NB4 (cell line): ENCODE results near the gene IL16.

Experiments
- DNase-seq: peaks from one replicate; pipeline ENCODE4 v3.0.0; 2010; ENCODE audit warnings: low read depth
- H3K4me3 ChIP-seq: one replicate; pipeline ENCODE4 v1.5.1; 2011; ENCODE audit warnings: mild to moderate bottlenecking, low read depth, low read length, moderate library complexity
- MYC ChIP-seq: IDR thresholded peaks from 2 replicates; pipeline ENCODE4 v1.6.1; 2011; ENCODE audit warnings: low read depth, low read length
- POLR2A ChIP-seq: IDR thresholded peaks from 2 replicates; pipeline ENCODE4 v1.6.1; 2011; ENCODE audit warnings: mild to moderate bottlenecking; ENCODE audit not compliant: insufficient read length; ENCODE audit errors: extremely low read depth
- TF ChIP-seq, protein P1 (sequence below): IDR thresholded peaks from one replicate; pipeline ENCODE4 v1.5.1; 2012; ENCODE audit warnings: low read depth, low read length
- TF ChIP-seq, protein P2 (sequence below): IDR thresholded peaks from 2 replicates; pipeline ENCODE4 v1.6.1; 2011; ENCODE audit warnings: low read depth, low read length

The IL16 gene

DNA sequence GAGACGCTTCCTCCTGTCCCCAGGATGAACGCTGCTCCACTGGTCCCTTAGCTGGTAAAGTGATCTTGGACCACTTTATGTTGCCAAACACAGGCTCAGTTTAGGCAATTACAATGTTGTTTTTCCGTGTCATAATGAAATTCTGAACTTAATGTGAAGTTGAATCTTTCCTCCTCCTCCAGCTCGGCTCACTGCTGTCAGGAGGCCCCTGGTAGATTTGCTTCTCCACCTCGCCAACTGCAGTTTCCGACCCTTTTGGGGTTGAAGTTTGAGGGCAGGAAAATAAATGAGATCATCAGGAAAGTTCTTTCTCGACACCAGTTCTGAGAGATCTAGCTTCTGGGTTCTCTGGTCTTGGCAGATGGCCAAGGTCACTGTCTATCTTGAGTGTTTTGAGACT is 34.8 kb upstream of the IL16 start:
- DNase-seq = no peak
- TF ChIP-seq, protein P1, sequence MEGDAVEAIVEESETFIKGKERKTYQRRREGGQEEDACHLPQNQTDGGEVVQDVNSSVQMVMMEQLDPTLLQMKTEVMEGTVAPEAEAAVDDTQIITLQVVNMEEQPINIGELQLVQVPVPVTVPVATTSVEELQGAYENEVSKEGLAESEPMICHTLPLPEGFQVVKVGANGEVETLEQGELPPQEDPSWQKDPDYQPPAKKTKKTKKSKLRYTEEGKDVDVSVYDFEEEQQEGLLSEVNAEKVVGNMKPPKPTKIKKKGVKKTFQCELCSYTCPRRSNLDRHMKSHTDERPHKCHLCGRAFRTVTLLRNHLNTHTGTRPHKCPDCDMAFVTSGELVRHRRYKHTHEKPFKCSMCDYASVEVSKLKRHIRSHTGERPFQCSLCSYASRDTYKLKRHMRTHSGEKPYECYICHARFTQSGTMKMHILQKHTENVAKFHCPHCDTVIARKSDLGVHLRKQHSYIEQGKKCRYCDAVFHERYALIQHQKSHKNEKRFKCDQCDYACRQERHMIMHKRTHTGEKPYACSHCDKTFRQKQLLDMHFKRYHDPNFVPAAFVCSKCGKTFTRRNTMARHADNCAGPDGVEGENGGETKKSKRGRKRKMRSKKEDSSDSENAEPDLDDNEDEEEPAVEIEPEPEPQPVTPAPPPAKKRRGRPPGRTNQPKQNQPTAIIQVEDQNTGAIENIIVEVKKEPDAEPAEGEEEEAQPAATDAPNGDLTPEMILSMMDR = no peak
- TF ChIP-seq POLR2A (no peak), MYC (no peak)
- TF ChIP-seq, protein P2, sequence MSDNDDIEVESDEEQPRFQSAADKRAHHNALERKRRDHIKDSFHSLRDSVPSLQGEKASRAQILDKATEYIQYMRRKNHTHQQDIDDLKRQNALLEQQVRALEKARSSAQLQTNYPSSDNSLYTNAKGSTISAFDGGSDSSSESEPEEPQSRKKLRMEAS = no peak
- H3K4me3 ChIP-seq = no peak overlapping the region

GRCh38 chr15:81163961-81164800 is 32.5 kb upstream of the IL16 start:
- TF ChIP-seq POLR2A (no peak), MYC (no peak)
- TF ChIP-seq, protein P2 = no peak
- TF ChIP-seq, protein P1 = no peak
- H3K4me3 ChIP-seq = no peak overlapping the region
- DNase-seq = no peak

- no peak overlapping the region for H3K4me3 ChIP-seq
- TF ChIP-seq, protein P2 = no peak
- TF ChIP-seq, protein P1 = no peak
- TF ChIP-seq MYC (no peak), POLR2A (no peak)
- no peak for DNase-seq
Observed at GRCh38 chr15:81165535-81165934, 31.1 kb upstream of the IL16 start.

DNA sequence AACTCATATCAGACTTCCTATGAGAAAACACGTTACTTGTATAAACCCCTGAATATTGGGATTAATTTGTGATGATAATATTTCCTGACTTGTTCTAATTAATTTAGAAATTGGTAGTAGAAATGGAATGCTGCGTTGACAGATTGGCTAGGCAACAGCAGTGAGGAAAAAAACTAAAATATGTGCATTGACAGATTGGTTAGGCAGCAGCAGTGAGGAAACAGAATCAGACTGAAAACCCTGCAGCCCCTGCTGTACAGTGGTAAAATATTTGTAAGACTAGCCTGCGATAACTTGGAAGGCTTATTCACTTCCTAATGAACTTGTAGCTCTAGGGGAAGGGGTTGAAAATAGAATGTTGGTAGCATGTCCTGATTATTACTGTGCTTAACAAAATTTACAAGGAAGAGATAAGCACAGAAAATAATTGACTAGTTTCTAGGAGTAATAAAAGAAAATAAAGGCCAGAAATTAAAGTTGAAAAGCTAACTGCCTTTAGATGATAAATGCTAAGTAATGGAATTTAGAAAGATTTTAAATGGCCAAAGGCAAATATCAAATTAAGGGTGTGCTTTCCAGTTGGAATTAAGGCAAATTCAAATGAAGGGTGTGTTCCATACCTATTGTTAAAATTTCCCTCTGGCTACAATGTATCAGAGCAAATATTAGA is 29.9 kb upstream of the IL16 start:
- no peak for DNase-seq
- no peak overlapping the region for H3K4me3 ChIP-seq
- TF ChIP-seq POLR2A = no peak
- TF ChIP-seq, protein P2 = no peak
- no peak for TF ChIP-seq MYC
- TF ChIP-seq, protein P1 = no peak

DNA sequence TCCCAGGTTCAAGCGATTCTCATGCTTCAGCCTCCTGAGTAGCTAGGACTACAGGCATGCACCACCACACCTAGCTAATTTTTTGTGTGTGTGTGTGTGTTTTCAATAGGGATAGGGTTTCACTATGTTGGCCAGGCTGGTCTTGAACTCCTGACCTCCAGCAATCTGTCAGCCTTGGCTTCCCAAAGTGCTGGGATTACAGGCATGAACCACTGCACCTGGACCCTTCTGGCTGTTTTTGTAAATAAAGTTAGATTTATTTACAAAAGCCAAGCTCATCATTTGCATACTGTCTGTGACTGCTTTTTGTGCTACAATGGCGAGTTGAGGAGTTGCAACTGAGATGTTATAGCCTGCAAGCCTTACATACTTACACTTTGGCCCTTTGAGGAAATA is 28.6 kb upstream of the IL16 start:
- no peak for DNase-seq
- TF ChIP-seq, protein P2 = no peak
- no peak for TF ChIP-seq MYC
- no peak overlapping the region for H3K4me3 ChIP-seq

DNA sequence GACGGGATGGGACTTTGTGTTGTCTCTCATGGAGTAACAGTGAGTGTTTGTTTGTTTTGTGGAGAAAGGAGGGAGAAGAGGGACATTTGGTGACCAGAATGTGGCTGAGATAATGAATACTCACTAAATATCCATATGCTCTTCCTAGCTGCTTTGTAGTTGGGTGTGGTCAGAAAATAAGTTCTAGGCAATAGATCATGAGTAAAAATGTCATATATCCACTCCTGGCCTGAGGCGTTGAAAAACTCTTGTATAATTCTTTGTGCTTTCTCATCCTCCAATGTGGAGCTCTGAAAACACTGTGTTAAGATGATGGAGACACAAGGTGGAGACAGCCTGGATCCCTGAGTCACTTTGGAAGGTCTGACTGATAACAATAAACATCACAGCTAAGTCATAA is 28.0 kb upstream of the IL16 start:
- no peak for DNase-seq
- TF ChIP-seq, protein P1 = no peak
- no peak for TF ChIP-seq POLR2A
- no peak for TF ChIP-seq MYC
- TF ChIP-seq, protein P2 = no peak
- no peak overlapping the region for H3K4me3 ChIP-seq
